NCI-H69 (cell line): ENCODE measurements around the gene IL1RN.

ENCODE experiments used
- DNase-seq: peaks from one replicate; lab custom pipeline; 2025; lab: John Stamatoyannopoulos, UW

The IL1RN gene

DNA sequence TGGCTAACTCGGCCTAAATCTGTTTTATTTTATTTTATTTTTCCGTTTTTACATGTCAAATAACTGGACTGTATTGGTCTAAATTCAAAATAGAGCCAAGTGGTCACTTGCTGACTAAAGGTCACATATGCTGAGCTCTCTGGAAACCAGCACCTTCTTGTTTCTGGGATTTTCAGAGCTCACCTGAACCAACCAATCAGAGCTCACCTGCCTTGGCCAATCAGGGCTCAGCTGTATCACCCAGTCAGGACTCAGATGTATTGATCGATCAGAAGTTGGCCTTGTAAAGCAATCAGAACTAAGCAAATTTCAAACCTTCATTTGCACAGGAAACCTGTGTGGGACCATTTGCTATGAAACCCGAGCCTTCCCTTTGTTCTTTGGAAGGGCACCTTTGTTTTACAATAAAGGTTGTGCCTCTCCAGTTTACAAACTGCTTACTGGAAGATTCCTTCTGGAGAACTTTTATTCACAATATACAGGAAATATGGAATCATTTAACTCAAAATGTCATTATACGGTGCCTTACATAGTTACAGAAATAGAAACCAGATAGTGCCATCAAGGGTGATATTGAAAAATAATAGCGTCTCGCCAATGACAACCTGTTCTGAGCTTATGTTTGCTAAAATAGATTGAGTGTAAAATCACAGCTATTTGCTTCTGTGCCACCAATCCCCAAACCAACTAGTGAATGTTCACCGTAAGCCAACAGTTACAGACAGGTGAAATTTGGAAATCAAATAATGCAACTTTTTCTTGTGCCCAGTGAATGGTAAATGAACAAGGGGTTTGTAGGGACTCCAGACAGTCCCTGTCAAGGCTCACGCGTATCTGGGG is 29.1 kb downstream of the IL1RN start:
- peak; percentile 8 for DNase-seq

DNA sequence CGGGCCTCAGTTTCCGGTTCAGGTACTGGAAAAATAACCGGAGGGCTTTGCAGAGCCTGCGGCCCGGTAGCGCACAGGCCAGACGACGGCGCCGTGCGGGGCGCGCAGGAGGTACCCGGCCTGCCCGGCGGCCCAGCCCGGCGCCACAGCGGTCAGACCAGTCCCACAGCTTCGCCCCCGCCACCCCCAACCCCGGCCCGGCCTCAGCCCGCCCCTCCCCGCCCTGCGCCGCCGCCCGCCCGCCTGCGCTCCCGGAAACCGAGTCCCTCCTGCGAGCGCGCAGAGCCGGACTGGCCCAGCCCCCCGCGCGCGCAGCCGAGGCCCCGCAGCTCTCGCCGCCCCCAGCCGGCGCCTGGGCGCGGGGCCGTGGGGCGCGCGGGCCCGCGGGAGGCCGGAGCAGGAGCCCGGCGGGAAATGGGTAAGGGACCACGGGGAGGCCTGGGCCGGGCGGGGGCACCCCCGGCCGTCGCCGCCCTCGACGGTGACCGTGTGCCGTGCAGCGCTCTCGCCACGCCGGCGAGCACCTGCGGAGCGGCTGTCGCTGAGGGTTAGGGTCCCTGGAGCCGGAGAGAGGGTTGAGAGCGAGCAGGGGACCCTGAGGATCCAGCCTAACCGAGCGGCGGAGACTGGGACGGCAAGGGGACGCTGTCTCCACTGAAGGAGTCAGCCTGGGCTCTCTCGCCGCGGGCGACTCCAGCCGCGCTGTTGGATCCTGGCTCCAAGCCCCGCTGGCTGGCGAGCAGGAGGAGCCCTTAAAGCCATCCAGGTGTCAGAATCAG is 29.9 kb downstream of the IL1RN start:
- DNase-seq: peak; percentile 60

- peak; percentile 5 for DNase-seq
Measured at GRCh38 chr2:113157897-113158753, 30.7 kb downstream of the IL1RN start.

DNA sequence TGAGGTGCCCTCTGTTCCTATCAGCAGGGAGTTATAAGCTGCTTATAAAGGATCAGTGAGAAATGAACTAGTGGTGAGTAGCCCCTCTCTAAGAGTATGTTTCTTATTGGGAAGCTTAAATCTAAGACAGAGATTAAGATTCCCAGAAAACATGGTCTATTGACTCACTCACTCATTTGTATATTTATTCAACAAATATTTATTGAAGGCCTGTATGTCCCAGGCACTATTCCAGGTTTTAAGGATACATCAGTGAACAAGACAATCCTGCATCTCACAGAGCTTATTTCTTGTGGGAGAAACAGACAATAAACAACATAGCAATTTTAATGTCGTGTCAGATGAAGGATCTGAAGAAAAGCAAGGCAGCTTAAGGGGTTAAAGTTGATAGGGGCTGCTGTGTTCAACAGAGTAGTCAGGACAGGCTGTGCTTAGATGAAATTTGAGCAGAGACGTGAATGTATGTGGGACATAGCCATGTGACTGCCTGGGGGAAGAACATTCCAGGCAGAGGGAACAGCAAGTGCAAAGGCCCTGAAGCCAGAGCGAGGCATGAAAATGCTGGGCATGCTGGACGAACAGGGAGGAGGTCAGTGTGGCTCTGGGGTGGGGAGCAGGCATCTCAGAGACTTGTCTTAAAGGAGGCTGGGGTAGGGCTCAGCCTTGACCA is 31.6 kb downstream of the IL1RN start:
- DNase-seq: no peak

- DNase-seq: no peak
Measured at GRCh38 chr2:113160248-113160647, 32.9 kb downstream of the IL1RN start.

GRCh38 chr2:113160962-113161361 is 33.6 kb downstream of the IL1RN start:
- no peak for DNase-seq

DNA sequence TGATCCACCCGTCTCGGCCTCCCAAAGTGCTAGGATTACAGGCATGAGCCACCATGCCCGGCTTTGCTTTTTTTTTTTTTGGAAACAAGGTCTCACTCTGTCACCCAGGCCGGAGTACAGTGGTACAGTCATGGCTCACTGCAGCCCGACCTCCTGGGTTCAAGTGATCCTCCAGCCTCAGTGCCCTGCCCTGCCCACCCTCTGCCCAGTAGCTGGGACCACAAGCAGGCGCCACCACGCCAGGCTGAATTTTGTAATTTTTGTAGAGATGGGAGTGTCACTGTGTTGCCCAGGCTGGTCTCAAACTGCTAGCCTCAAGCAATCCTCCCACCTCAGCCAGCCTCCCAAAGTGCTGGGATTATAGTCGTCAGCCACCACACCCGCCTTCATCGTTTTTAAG is 34.8 kb downstream of the IL1RN start:
- DNase-seq: no peak

- no peak for DNase-seq
Measured at GRCh38 chr2:113162869-113163268, 35.5 kb downstream of the IL1RN start.

DNA sequence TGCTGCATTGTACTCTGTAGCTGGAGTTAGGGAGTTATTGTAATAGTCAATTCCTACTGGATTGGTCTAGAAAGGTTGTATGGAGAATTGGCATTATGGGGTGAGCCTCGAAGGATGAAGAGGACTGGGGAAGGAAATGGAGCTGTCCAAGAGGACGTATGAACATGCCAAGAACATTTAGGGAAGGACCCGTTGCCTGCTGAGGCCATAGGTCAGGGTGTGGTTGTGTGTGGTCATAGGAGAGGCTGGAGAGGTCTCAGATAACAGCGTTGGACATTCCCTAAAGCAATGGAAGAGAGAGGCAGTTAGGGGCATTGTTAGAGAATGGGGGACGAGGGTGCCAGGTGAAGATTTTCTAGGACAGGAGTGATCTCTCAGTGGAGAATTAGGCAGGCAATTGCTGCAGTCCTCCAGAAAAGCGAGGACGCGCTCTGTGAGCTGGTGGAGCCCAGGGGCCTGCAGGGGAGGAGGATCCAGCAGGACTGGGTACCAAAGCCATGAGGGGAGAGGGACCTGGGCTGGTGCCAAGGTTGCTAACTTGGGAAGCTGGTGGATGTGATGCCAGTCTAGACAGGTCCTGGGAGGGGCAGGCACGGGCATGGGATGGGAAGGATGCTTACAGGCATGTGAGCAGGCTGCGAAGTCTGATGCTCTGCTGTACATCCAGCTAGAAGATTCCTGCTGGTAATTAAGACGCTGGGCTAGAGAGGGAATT is 37.0 kb downstream of the IL1RN start:
- no peak for DNase-seq

DNA sequence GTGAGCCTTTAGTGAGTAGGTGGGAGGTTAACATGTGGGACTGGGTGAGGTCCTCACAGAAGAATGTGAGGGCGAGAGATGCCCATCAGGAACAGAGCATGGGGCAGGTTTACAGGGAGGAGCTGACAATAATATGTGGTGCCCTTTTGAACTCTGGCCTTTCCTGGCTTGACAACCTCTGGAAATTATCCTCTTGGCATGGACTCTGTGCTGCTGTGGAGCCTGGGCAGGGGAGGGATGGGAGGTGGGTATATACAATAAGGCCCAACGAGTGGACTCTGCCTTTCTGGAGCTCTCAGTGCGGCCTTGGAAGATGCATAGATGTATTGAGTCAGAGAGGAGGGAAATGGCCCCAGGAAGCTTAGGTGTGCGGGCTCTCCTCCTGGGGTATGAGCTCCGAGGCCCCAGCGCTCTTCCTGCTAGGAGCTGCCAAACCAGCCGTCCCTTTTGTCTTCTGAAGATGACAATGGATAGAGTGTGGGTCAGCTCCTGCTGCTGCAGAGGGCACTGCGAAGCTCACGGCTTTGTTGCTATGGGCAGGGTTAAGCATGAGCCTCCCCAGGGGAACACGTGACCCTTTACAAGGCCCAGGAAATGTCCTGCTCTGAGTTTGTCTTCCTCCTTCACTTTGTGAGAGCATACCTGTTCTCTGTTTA is 37.7 kb downstream of the IL1RN start:
- DNase-seq: no peak

DNA sequence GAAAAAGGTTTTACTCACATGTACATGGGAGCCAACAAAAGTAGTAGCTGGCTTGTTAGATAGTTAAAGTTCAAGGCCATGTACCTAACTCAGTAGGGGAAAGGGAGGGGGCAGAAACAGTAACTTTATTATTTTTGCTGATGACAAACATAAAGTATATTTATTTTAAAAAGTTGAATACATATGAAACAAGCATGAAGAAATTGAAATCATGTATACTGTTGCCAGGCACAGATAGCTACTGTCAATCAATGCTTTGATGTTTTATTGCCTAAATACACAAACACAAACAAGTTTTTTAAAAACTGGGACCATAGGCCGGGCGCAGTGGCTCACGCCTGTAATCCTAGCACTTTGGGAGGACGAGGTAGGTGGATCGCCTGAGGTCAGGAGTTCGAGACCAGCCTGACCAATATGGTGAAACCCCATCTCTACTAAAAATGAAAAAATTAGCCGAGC is 38.8 kb downstream of the IL1RN start:
- no peak for DNase-seq

GRCh38 chr2:113167115-113167932 is 39.9 kb downstream of the IL1RN start:
- DNase-seq: peak; percentile 1

DNA sequence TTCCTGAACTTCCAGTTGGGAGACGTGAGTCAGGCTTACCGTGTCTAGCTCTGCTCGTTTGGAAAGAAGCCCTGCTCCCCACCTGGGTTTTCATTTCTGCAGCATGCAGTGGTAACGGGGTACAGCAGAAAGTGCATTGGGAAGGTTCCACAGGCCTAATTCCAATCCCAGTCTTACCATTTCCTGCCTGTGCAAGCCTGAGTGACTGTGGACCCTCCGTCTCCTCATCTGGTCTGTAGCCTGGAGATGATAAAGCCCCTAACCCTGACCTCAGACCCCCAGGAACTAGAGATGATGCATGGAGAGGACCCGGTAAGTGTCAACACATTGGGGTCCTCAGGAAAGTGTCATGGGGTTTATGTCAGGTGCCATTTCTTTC is 40.6 kb downstream of the IL1RN start:
- no peak for DNase-seq

GRCh38 chr2:113169002-113169530 is 41.7 kb downstream of the IL1RN start:
- DNase-seq: no peak

DNA sequence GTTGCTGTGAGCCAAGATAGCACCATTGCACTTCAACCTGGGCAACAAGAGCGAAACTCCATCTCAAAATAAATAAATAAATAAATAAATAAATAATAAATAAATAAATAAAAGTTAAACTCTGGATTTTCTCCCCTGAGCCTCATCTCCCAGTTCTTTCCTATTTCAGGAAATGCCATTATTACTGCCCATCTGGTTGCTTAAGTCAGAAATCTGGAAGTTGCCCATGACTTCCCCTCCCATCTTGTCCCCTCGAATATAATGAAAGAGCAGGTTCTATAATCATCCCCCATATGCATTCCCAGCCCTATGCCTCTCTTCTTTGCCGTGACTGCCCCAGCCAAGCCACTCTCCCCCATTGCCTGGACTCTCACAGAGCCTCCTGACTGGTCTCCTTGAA is 42.2 kb downstream of the IL1RN start:
- no peak for DNase-seq

GRCh38 chr2:113171334-113172075 is 44.1 kb downstream of the IL1RN start:
- DNase-seq: no peak

DNA sequence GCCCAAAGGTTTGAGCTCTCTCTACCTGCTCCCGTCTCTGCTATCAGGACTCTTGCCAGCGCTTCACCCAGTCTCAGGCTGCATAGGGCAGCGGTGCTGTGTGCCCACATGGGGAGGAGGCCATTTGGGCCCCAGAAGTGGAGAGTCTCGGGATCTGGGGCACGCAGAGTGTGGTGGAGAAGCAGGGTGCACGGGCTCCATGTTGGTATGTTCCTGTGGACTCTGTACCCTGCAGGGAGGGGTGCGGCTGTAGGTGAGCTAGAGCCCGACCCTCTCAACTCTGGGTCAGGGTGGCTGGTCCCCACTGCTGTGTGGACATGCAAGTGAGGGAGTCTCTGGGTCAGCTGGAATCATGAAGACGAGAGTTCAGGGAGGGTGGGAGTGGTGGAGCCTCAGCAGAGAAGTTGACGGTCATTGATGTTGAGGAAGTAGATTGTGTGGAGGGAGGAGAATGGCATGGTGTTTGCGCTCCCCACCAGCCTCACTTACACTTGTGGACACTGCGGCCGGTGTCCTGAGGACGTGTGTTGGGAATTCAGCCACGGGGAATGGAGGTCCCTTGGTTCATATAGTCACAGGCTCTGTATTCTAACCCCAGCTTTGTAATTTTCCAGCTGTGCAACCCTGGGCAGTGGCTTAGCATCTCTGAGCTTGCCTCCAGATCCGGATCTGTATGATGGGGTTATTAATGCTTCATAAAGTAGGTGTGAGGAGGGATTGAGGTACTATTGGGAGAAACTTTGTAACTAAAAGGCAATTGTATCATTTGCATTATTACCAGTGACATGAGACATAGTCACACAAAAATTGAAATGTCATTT is 45.5 kb downstream of the IL1RN start:
- DNase-seq: no peak
